NCI-H2171 (cell line): ENCODE data around the gene NELFA.
A peak's percentile ranks its signal among the peaks of the same experiment; 100 is the strongest.
"Not testable (repeated sequence)": the region's sequence is repeated elsewhere in the genome, so short reads cannot be mapped to it uniquely, and the experiment has no call there.

Experiments
- DNase-seq: peaks from one replicate; lab custom pipeline; 2025; lab: John Stamatoyannopoulos, UW

NELFA gene

GRCh38 chr4:2040391-2041238 is 31.8 kb upstream of the NELFA start:
- DNase-seq = no peak

GRCh38 chr4:2036866-2037265 is 28.1 kb upstream of the NELFA start:
- DNase-seq = no peak

- no peak for DNase-seq
These were observed 27.6 kb upstream of the NELFA start for GRCh38 chr4:2036327-2036726.

DNA sequence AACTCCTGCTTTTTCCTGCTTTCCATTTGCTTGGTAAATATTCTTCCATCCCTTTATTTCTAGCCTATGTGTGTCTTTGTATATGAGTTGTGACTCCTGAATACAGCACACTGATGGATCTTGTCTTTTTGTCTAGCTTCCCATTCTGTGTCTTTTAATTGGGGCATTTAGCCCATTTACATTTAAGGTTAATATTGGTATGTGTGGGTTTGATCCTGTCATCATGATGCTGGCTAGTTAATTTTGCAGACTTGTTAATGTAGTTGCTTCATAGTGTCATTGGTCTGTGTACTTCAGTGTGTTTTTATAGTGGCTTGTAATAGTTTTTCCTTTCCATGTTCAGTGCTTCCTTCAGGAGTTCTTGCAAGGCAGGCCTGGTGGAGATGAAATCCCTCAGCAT is 22.4 kb upstream of the NELFA start:
- DNase-seq = not testable (repeated sequence)

DNA sequence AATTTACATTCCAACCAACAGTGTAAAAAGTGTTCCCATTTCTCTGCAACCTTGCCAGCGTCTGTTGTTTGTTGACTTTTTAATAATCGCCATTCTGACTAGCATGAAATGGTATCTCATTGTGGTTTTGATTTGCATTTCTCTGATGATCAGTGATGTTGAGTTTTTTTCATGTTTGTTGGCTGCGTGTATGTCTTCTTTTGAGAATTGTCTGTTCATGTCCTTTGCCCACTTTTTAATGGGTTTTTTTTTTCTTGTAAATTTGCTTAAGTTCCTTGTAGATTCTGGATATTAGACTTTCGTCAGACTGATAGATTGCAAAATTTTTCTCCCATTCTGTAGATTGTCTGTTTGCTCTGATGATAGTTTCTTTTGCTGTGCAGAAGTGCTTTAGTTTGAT is 18.3 kb upstream of the NELFA start:
- not testable (repeated sequence) for DNase-seq

DNA sequence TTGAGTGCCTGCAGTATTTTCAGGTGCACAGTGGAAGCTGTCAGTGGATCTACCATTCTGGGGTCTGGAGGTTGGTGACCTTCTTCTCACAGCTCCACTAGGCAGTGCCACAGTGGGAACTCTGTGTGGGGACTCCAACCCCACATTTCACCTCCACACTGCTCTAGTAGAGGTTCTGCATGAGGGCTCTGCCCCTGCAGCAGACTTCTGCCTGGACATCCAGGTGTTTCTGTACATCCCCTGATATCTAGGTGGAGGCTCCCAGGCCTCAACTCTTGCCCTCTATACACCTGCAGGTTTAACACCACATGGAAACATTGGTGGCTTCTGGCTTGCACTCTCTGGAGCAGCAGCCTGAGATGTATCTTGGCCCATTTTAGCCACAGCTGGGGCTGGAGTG is 17.0 kb upstream of the NELFA start:
- DNase-seq = no peak

- DNase-seq = no peak
These were observed 15.9 kb upstream of the NELFA start for GRCh38 chr4:2024683-2025082.

DNA sequence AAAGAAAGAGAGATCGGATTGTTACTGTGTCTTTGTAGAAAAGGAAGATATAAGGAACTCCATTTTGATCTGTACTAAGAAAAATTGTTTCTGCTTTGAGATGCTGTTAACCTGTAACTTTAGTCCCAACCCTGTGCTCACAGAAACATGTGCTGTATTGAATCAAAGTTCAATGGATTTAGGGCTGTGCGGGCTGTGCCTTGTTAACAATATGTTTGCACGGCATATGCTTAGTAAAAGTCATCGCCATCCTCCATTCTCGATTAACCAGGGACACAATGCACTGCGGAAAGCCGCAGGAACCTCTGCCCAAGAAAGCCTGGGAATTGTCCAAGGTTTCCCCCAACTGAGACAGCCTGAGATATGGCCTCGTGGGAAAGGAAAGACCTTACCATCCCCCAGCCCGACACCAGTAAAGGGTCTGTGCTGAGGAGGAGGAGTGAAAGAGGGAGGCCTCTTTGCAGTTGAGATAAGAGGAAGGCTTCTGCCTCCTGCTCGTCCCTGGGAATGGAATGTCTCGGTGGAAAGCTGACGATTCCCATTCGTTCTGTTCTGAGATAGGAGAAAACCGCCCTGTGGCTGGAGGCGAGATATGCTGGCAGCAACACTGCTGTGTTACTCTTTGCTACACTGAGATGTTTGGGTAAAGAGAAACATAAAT is 12.7 kb upstream of the NELFA start:
- DNase-seq = not testable (repeated sequence)

DNA sequence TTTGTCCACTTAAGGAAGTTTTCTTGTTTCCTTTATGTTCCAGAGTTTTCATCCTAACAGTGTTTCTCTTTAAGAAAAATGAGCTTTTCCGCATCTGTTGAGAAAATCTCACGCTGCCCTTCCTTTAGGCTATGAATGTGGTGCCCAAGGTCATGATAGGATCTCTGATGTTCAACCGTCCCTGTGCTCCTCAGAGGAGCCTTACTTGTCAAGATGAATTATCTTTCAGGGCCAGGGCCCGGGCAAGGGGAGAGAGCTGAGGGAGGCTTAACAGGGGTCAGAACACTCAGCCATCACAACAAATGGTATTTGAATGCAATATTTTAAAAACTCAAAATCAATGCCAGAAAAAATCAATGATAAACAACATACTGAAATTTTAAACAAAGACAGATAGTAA is 6.2 kb upstream of the NELFA start:
- no peak for DNase-seq

GRCh38 chr4:2011583-2011982 is 2.8 kb upstream of the NELFA start:
- DNase-seq = no peak

DNA sequence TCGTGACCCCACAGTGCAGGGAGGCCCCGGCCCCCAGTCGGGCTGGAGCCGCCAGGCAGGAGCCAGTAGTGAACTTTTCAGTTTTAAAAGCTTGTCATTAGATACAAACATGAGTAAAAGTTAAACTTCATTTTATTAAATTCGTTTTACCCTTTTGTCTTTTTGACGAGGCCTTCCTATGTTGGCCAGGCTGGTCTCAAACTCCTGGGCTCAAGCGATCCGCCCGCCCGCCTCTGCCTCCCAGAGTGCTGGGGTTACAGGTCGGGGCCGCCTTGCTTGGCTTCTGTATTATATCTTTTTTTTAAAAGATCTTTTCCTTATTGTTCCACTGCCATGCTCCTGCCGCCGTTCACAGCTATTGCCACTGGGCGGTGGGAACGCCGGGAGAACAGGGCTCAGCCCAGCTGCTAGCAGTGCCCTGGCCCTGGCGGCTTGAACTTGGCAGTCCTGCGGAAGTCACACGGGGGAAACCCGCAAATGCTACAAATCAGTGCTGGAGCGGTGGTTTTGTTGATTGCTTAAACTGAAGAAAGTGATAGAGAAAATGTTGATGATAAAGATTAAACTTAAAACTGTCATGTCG is 968 bp upstream of the NELFA start:
- peak; percentile 35 for DNase-seq

- DNase-seq = no peak
These were observed 178 bp downstream of the NELFA start for GRCh38 chr4:2008671-2008920.

DNA sequence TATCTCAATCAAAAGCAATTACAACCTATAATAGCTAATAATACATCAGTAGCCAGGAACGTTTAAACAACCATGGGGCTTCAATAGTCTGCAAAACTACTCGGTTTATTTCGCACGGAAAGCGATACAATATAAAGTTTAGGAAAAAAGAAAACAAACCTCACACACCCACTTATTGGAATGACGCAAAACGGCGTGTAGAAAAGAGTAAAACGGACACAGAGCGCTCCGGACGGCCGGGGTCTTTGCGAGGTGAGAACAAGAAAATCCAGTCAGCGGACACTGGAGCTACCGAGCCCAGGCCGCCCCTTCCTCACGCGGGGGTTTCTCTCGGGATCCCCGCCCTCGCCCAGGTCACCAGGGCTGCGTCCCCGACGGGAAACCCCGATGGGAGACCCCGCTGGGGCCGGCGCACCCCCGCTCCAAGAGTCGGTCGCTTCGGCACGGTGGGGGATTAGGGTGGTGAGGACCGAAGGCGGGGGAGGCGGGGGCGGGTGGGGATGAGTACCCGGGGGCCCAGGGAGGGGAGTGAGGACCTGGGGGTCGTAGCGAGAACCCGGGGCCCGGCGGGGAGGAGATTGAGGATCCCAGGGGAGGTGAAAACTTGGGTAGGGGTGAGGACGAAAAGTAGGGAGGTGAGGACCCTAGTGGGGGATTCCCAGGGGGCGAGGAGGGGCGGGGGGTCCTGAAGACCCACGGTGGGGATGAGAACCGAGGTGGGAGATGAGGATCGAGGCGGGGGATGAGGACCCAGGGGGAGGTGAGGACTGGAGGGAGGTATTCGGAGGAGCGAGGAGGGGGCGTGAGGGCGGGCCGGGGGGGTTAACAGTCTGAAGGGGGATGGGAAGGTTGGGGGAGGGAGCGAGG is 737 bp downstream of the NELFA start:
- DNase-seq = no peak

GRCh38 chr4:2006956-2007653 is 1.7 kb downstream of the NELFA start:
- no peak for DNase-seq

DNA sequence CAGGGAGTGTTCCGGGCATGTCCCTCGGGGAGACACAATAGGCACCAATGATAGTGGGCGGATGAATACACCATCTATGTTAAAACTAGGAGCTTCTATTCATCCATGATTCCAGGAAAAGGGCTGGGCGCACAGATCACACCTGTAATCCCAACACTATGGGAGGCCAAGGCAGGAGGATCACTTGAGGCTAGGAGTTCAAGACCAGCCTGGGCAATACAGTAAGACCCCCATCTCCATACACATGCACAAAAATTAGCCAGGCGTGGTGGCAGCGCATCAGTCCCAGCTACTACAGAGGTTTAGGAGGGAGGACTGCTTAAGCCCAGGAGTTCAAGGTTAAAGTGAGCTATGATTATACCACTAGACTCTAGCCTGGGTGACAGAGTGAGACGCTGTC is 2.4 kb downstream of the NELFA start:
- DNase-seq = no peak

- not testable (repeated sequence) for DNase-seq
These were observed 5.4 kb downstream of the NELFA start for GRCh38 chr4:2003361-2003760.

DNA sequence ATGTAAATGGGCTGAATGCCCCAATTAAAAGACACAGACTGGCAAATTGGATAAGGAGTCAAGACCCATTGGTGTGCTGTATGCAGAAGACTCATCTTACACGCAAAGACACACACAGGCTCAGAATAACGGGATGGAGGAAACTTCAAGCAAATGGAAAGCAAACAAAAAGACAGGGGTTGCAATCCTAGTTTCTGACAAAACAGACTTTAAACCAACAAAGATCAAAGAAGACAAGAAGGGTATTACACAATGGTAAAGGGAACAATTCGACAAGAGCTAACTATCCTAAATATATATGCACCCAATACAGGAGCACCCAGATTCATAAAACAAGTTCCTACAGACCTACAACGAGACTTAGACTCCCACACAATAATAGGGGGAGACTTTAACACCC is 9.5 kb downstream of the NELFA start:
- not testable (repeated sequence) for DNase-seq

DNA sequence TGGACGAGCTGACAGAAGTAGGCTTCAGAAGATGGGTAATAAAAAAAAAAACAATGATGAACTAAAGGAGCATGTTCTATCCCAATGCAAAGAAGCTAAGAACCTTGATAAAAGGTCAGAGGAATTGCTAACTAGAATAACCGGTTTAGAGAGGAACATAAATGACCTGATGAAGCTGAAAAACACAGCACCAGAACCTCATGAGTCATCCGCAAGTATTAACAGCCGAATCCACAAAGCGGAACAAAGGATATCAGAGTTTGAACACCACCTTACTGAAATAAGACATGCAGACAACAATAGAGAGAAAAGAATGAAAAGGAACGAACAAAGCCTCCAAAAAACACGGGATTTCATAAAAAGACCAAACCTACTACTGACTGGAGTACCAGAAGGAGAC is 10.5 kb downstream of the NELFA start:
- no peak for DNase-seq

- no peak for DNase-seq
These were observed 11.1 kb downstream of the NELFA start for GRCh38 chr4:1997712-1998111.

GRCh38 chr4:1996866-1997611 is 11.7 kb downstream of the NELFA start:
- DNase-seq = no peak

GRCh38 chr4:1994938-1995337 is 13.8 kb downstream of the NELFA start:
- no peak for DNase-seq
